C4-2B (cell line): ENCODE results near the gene STX8.

Source experiments
- ZFX ChIP-seq: fragments of 450-650 bp; IDR thresholded peaks from 2 replicates; pipeline ENCODE4 v1.6.1; 2017
- TF ChIP-seq, protein P1 (sequence below): fragments of 450-650 bp; conservative IDR thresholded peaks from 2 replicates; pipeline ENCODE4 v1.5.1; 2017; ENCODE audit warnings: mild to moderate bottlenecking

GRCh38 chr17:9531034-9531433 is 44.6 kb downstream of the STX8 start:
- TF ChIP-seq, protein P1, sequence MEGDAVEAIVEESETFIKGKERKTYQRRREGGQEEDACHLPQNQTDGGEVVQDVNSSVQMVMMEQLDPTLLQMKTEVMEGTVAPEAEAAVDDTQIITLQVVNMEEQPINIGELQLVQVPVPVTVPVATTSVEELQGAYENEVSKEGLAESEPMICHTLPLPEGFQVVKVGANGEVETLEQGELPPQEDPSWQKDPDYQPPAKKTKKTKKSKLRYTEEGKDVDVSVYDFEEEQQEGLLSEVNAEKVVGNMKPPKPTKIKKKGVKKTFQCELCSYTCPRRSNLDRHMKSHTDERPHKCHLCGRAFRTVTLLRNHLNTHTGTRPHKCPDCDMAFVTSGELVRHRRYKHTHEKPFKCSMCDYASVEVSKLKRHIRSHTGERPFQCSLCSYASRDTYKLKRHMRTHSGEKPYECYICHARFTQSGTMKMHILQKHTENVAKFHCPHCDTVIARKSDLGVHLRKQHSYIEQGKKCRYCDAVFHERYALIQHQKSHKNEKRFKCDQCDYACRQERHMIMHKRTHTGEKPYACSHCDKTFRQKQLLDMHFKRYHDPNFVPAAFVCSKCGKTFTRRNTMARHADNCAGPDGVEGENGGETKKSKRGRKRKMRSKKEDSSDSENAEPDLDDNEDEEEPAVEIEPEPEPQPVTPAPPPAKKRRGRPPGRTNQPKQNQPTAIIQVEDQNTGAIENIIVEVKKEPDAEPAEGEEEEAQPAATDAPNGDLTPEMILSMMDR, result no peak
- TF ChIP-seq ZFX, result no peak
